ENCODE results near the gene TBC1D22A. TPM values are rescaled to one million over a fixed set of nuclear protein-coding genes. Genes with fewer than 3 reads are reported as not detected.

TBC1D22A gene
- total and polyA plus RNA-seq, 9 of the 15 experiments (the other 6 are each of a cell fraction or from before 2014, with no cell fraction given), result 0.20 to 11.5 (median 5.2) TPM

DNA sequence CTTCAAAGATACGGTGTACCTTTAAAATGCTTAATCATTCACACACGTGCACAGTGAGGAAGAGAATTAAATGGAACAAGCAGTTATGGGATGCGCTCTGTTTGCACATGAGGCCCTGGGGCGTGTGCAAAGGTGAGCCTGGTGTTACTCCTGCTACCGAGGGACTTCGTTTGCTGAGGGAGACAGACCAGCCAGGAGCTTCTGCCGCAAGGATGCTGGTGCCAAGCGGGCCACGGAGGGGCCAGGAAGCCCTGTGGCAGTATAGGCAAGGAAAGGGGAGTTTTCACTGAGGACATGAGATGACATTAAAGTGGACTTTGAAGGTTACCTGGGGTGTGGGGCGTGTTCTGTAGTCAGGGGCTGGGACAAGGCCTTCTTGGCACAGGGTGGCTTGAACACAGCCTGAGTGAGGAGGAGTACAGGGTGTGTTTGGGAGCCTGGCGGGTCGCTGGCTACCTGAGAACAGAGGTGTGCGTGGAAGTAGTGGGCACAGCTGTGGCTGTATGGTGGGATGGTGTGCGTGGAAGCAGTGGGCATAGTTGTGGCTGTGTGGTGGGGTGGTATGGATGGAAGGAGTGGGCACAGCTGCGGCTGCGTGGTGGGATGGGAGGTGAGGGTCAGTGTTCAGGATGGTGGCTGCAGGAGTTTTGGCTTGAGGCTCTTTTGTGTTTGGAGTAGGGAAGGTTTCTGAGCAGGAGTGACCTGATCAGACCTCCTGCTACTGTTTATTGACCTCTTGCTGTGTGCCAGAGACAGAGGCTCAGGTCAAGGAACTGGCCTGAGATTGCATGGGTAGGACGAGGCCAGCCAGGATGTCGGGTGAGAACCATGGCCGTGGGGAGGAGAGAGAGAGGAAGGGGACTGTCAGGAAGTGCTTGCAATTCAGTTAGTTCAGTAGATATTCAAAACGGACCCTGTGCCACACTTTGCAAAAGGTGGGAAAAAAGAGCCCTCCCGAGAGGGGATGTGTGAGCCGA is 13.7 kb downstream of the TBC1D22A start:
- H3K4me2 ChIP-seq (ENCODE audit: insufficient read depth, low read length), result no peak overlapping the region

More for the DNA sequence above, 13.7 kb downstream of the TBC1D22A start:
- H3K4me3 ChIP-seq, result no peak overlapping the region
- H2AFZ ChIP-seq (ENCODE audit: low read depth, low read length), result no peak overlapping the region
- no peak for FAIRE-seq
- no peak overlapping the region for H3K27ac ChIP-seq (ENCODE audit: extremely low read depth, low read depth, low read length)
- POLR2A ChIA-PET, result interaction anchor here (0.6 to 1.2 kb wide), 3 partner anchors 11 to 17 kb away, joined by 3 to 6 read pairs (median 3); partner anchors contain the start of gene TBC1D22A
- 75% methylated on average over 18 of the region's 22 CpGs for WGBS (ENCODE audit: insufficient coverage, low coverage, missing lambda C conversion rate)
- in situ Hi-C loops (cut with MboI), result no loop called here
- H3K9me3 ChIP-seq (replicated peaks; ENCODE audit: control insufficient read depth, insufficient read depth, low read depth, low read length), result no peaks in the 10 kb centered on the region
- 0 out of 3 replicates have a peak, but pooled peaks cover 2% of the 10 kb centered on the region for H3K36me3 ChIP-seq (ENCODE audit: control insufficient read depth, insufficient read depth, low read length)
- intact Hi-C loops (cut with micrococcal nuclease), result no loop called here
- DNase-seq (ENCODE audit: extremely low read depth in 1 of 4, low spot score in 3 of 4), result no peak
- H4K20me1 ChIP-seq (replicated peaks; ENCODE audit: control insufficient read depth, insufficient read depth, low read length), result peaks cover 7% of the 10 kb centered on the region
- peaks cover 39% of the 10 kb centered on the region for H3K79me2 ChIP-seq (ENCODE audit: control insufficient read depth, insufficient read depth, low read length)
- H3K27me3 ChIP-seq (ENCODE audit: control insufficient read depth in 2 of 2, insufficient read depth in 2 of 2, low read length in 2 of 2), result no peaks in the 10 kb centered on the region
- peaks cover 3% of the 10 kb centered on the region for H3K9me1 ChIP-seq (ENCODE audit: control insufficient read depth, insufficient read depth, low read length)
- peak overlapping the region in 1 of 2 experiments; percentile 73; a peak in 1 of 4 replicates for H3K9ac ChIP-seq (ENCODE audit: insufficient read depth in 1 of 2, low read depth in 2 of 2, low read length in 2 of 2)
- H3K4me1 ChIP-seq (replicated peaks in 1 of 2; ENCODE audit: control insufficient read depth in 2 of 2, insufficient read depth in 2 of 2, low read length in 2 of 2), result peaks cover 24 to 43% of the 10 kb centered on the region in 2 experiments
- TF ChIP-seq, protein P1, sequence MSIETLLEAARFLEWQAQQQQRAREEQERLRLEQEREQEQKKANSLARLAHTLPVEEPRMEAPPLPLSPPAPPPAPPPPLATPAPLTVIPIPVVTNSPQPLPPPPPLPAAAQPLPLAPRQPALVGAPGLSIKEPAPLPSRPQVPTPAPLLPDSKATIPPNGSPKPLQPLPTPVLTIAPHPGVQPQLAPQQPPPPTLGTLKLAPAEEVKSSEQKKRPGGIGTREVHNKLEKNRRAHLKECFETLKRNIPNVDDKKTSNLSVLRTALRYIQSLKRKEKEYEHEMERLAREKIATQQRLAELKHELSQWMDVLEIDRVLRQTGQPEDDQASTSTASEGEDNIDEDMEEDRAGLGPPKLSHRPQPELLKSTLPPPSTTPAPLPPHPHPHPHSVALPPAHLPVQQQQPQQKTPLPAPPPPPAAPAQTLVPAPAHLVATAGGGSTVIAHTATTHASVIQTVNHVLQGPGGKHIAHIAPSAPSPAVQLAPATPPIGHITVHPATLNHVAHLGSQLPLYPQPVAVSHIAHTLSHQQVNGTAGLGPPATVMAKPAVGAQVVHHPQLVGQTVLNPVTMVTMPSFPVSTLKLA (conservative IDR thresholded peaks at IDR 0.05), result 0 out of 4 replicates have a peak, but pooled peaks of 1 of the 2 experiments have one; percentile 36
- TF ChIP-seq, protein P2, sequence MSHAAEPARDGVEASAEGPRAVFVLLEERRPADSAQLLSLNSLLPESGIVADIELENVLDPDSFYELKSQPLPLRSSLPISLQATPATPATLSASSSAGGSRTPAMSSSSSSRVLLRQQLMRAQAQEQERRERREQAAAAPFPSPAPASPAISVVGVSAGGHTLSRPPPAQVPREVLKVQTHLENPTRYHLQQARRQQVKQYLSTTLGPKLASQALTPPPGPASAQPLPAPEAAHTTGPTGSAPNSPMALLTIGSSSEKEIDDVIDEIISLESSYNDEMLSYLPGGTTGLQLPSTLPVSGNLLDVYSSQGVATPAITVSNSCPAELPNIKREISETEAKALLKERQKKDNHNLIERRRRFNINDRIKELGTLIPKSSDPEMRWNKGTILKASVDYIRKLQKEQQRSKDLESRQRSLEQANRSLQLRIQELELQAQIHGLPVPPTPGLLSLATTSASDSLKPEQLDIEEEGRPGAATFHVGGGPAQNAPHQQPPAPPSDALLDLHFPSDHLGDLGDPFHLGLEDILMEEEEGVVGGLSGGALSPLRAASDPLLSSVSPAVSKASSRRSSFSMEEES (CRISPR knock-in tag; IDR thresholded peaks at IDR 0.05), result no peak
- TF ChIP-seq C11orf30 (IDR thresholded peaks at IDR 0.05; ENCODE audit: low read depth) (peak; percentile 29; the same call in 1 of the 2 replicates), CREBBP (IDR thresholded peaks at IDR 0.05; ENCODE audit: low read depth, low read length) (no peak), ZNF41 (CRISPR knock-in tag; conservative IDR thresholded peaks at IDR 0.05) (no peak), ZNF316 (IDR thresholded peaks at IDR 0.05) (peak; percentile 56), ZNF354B (CRISPR knock-in tag; IDR thresholded peaks at IDR 0.05) (no peak), NFE2 (IDR thresholded peaks at IDR 0.05; ENCODE audit: low read depth) (peak; percentile 60), CCNT2 (IDR thresholded peaks at IDR 0.05; ENCODE audit: borderline replicate concordance, extremely low read depth, insufficient read length, low read depth, low read length) (no peak)
- no TSS peak for BruUV-seq (replicated peaks)
- CTCF ChIA-PET (ENCODE audit: low intra/inter-chr PET ratio), result no interaction called here
- no peak; the same call in 1 of the 3 replicates for ATAC-seq

Data from K562 (cell line).